G401 (cell line): ENCODE measurements around the gene NTM. TPM values are rescaled to one million over a fixed set of nuclear protein-coding genes. Genes with fewer than 3 reads are reported as not detected.

Source experiments
- DNase-seq: peaks from one replicate; pipeline ENCODE4 v3.0.0-alpha.2; 2015; ENCODE audit warnings: low spot score
- in situ Hi-C: cut with HindIII; loops from 2 replicates; pipeline ENCODE4 v1.10.0; 2016; ENCODE audit warnings: low sequenced_read_pairs, mixed read lengths
- total RNA-seq: library from RNA; depleted of rRNA; stranded (reverse); fragments of >200 nt; shearing (Covaris generic); gene quantifications from 2 replicates; pipeline ENCODE4 v1.2.3, GENCODE V29; 2014

Gene NTM
- total RNA-seq, 1 experiment from 2014 or later, result 11.4 TPM

- peak; percentile 80 for DNase-seq
- in situ Hi-C loops, result no loop called here
Measured at GRCh38 chr11:132257871-132258270, 887.5 kb downstream of the NTM start.

DNA sequence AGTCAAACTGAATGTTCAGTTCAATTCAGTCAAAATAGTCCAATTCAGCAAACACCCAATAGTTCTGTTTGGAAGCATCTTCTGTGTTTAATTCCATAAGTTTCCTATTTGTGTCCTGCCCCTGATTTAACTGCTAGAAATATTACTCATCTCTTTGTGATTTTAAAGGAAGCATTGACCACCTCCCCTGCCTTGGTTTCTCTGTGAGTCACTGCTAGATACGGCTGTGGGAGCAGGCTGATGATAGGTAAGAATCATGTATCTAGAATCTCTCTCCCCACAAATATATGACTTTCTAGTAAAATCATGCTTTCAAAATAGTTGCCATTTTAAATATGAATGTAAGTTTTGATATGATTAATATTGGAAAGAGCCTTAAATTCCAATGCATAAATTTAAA, 888.5 kb downstream of the NTM start:
- in situ Hi-C loops, result no loop called here
- DNase-seq, result no peak

DNA sequence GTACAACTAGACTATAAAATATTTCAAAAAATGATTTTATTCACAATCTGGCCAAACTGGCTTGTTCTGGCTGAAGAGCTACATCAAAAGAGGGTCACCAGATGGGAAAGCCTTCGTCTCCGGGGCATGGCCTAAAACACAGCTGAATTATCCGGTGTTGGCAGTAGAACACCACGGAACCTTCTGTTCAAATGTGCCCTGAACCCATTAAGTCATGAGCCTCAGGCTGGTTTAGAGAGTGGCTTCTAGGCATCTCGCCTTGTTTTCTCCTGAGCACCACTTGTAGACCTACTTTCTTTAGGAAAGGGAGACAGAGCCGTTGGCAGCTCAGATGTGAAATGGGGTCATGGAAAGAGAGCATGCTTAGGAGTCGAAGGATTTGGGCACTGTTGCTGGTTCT, 890.2 kb downstream of the NTM start:
- DNase-seq, result peak; percentile 98
- in situ Hi-C loops, result no loop called here

GRCh38 chr11:132263241-132263640, 892.8 kb downstream of the NTM start:
- DNase-seq, result no peak

DNA sequence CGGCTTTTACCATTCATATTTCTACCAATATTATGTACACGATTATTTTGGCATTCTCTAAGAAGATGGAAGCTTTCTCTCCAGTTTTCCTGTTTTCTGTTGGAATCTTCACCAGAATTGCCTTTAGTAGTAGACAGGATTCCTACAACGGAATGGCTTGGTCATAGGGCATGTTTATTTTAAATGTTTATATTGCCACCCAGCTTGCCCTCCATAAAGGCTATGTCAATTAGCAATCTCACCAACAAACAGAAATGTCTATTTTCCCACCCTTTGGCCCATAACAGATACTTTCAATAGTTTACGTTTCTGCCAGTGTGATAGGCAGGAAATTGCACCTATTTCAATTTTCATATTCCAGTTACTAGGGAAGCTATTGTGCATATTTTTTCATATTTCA, 893.5 kb downstream of the NTM start:
- DNase-seq, result no peak
- in situ Hi-C loops, result no loop called here

More at GRCh38 chr11:132263241-132263640, 892.8 kb downstream of the NTM start:
- in situ Hi-C loops, result no loop called here

DNA sequence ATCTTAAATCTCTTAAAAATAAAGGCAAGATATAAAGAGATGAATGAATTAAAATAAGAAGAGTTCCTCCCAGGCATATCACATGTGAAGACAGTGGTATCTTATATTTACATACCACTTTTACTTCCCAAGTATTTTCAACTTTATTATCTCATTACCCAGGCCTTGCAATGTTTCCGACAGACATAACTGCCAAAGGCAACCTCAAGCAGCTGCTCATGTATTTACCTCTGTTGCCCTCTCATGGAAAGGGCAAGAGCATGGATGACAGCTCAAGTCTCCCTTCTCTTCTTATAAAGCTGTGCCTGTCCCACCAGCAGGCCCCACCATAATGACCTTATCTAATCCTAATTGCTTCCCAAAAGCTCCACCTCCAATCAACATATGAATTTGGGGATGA, 894.2 kb downstream of the NTM start:
- no peak for DNase-seq
- in situ Hi-C loops, result no loop called here

DNA sequence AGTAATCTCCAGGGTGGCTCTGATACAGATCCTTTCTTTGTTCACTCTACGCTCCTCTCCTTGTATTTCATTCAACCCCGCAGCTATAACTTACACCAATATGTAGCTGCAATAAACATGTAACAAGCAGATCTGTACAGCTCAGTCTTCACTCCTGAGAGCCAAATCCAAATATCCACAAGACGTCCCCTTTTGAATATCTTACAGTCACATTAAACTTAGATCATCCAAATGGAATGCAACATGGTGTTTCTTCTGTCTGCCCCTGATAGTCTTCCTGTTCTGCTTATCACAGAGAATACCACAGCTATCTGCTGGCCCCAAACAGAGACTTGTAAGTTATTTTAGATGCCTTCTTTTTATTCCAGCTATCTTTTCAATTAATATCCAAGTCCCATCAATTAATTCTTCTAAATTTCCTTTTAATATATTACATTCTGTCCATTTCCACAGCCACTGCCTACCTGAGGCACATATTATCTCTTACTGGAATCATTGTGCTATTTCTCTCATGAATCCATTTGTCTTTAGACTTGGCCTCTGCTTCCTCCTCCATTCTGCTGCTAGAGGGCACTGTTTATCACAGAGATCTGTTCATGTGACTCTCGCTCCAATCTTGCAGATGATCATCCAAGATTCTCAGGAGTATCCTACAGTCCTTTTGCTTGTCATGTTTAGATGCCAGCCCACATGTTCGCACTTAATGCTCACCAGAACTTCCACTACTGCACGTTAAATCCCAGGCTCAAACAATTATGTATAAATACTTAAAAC, 908.6 kb downstream of the NTM start:
- in situ Hi-C loops, result no loop called here
- no peak for DNase-seq

GRCh38 chr11:132284048-132284447, 913.6 kb downstream of the NTM start:
- no peak for DNase-seq
- in situ Hi-C loops, result no loop called here

GRCh38 chr11:132284611-132285010, 914.2 kb downstream of the NTM start:
- DNase-seq, result no peak
- in situ Hi-C loops, result no loop called here

DNA sequence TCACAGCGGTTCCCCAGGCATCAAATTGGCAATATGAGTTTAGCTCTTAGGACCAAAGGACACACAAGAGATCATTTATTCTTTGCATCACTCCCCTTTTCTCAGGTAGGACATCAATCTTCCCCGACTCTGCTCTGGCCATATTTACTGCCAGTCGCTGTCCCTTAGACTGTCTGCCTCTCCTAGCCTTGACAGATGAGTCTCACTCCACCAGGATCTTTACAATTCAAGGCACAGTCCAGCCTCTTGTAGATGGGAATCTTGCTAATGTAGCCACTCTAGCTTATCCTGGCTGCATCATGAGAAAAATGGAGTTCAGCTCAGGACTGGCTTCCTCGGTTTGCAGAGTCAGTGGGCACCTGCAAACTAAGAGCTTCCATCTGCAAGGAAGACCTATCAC, 915.2 kb downstream of the NTM start:
- in situ Hi-C loops, result no loop called here
- no peak for DNase-seq

GRCh38 chr11:132286106-132286505, 915.7 kb downstream of the NTM start:
- no peak for DNase-seq

GRCh38 chr11:132288036-132288435, 917.6 kb downstream of the NTM start:
- no peak for DNase-seq
- in situ Hi-C loops, result no loop called here

More at GRCh38 chr11:132286106-132286505, 915.7 kb downstream of the NTM start:
- in situ Hi-C loops, result no loop called here

DNA sequence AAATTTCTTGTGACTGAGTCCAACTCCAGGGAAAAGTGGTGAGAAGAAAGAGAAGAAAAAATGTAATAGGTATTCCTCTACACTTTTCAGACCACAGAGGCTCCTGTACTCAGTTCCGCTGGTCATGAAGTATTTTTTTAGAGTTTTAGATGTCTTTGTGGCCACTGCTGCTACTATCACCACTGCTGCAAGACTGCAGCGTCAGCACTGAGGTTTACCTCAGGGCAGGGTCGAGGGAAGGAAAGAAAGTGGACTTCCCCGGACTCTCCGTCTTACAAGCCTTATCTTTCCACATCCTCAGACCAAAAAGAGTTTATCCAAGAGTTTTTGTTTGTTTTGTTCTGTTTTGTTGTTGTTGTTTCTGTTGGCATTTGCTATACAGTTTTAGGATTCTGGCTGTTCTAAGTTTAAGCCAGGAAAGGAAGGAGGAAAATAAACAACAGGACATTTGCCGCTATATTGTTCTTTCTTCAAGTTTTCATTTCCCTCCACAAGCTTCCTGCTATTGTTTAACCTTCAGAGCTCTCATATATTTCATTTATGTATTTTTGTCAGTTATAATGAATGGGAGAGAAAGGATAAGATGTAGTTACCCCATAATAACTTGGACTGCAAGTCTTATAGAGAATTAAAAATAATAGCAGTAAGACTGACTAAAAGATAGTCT, 919.3 kb downstream of the NTM start:
- no peak for DNase-seq
- in situ Hi-C loops, result no loop called here

- no peak for DNase-seq
- in situ Hi-C loops, result no loop called here
Measured at GRCh38 chr11:132293586-132293985, 923.2 kb downstream of the NTM start.

- peak; percentile 72 for DNase-seq
- in situ Hi-C loops, result no loop called here
Measured at GRCh38 chr11:132296946-132297610, 926.7 kb downstream of the NTM start.

GRCh38 chr11:132298357-132298756, 927.9 kb downstream of the NTM start:
- DNase-seq, result no peak
- in situ Hi-C loops, result no loop called here

GRCh38 chr11:132300283-132300682, 929.9 kb downstream of the NTM start:
- no peak for DNase-seq
- in situ Hi-C loops, result no loop called here

- DNase-seq, result no peak
- in situ Hi-C loops, result no loop called here
Measured at GRCh38 chr11:132301465-132301864, 931.0 kb downstream of the NTM start.

DNA sequence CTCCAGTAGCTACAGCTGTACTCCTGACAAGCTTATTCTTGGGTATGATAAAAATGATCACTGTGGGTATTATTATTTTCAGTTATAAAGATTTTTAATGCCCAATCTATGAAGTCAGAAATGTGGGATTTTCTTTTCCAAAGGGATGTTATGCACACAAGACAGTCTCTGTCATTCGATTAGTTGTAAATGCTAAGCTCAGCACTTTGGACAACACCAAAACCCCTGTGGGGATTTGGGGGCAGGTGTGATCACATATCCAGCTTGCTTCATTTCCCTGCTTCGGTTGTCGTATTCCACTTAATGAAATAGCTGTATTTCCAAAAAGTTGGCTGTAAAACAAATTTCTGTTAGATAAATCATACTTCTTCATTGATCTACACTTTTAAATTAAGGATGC, 931.5 kb downstream of the NTM start:
- no peak for DNase-seq
- in situ Hi-C loops, result no loop called here

DNA sequence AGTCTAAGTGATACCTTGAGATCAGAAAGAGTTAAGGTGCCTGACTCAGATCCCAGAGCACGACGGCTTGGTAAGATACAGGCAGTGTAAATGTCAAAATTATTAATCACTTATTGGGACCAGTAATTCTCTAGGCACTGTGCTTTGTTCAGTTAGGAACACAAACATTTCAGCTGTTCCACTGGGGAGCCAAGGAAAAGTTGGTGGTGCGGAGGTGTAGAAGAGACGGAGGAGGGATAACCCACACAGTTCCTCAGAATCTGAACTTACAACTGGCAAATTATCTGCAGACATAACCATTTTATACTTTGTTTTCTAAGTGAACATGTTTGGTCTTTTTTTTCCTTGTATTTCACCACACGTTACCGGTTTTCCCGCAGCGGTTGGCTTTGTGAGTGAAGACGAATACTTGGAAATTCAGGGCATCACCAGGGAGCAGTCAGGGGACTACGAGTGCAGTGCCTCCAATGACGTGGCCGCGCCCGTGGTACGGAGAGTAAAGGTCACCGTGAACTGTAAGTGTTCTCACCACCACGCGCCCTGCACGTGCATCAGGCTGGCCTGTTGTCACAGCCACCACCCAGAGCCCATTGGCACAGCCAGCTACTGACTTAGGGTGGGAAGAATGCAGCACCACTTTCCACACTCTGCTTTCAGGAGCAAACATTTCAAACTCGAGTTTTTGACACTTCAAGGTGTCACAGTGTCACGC, 937.0 kb downstream of the NTM start:
- in situ Hi-C loops, result no loop called here

More for the DNA sequence above, 937.0 kb downstream of the NTM start:
- DNase-seq, result no peak
